Esophagus muscularis mucosa (tissue), 4 donors: ENCODE data around the gene KCTD1.

Experiments used
- EP300 ChIP-seq: sonication (generic); formaldehyde crosslinking; IDR thresholded peaks from one replicate; pipeline ENCODE4 v1.6.1; 2017; ENCODE audit warnings: antibody characterized with exemption
- POLR2A ChIP-seq: fragments of 450-650 bp; IDR thresholded peaks from one replicate; pipeline ENCODE4 v1.6.1; 2017; ENCODE audit warnings: antibody characterized with exemption, moderate library complexity, mild to moderate bottlenecking, low read depth
- POLR2AphosphoS5 ChIP-seq, 2 donors: sonication (generic); formaldehyde crosslinking; IDR thresholded peaks; one replicate each; pipeline ENCODE4 v1.6.1; 2017; ENCODE audit warnings: antibody characterized with exemption in 2 of 2
- TF ChIP-seq, protein P1 (sequence below), 3 experiments: fragments of 200-600 bp in 2 of 3; fragments of 450-650 bp in 1 of 3; sonication (generic) in 2 of 3; IDR thresholded peaks; one replicate each; pipeline ENCODE4 v1.5.1; 2017 to 2019; ENCODE audit warnings: antibody characterized with exemption in 3 of 3, mild to moderate bottlenecking in 2 of 3, moderate library complexity in 1 of 3

DNA sequence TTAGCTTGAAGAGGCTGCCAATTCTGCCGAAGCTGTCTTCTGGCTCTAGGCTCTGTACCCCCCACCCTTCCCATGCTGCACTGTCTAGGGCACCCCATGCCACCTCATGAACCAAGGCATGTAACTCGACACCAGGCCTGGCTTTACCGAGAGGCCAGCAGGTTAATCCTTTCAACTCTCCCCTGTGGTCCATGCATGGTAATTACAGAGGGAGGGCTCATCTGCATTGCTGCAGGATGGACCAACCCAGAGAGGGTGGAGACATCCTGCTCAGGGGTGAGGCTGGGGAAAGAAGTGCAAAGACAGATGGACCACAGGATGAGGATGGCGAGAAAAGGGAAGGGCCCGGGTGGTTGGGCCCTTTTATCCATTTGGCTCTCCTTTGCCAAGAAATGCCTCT, 65.8 kb downstream of the KCTD1 start:
- TF ChIP-seq, protein P1, sequence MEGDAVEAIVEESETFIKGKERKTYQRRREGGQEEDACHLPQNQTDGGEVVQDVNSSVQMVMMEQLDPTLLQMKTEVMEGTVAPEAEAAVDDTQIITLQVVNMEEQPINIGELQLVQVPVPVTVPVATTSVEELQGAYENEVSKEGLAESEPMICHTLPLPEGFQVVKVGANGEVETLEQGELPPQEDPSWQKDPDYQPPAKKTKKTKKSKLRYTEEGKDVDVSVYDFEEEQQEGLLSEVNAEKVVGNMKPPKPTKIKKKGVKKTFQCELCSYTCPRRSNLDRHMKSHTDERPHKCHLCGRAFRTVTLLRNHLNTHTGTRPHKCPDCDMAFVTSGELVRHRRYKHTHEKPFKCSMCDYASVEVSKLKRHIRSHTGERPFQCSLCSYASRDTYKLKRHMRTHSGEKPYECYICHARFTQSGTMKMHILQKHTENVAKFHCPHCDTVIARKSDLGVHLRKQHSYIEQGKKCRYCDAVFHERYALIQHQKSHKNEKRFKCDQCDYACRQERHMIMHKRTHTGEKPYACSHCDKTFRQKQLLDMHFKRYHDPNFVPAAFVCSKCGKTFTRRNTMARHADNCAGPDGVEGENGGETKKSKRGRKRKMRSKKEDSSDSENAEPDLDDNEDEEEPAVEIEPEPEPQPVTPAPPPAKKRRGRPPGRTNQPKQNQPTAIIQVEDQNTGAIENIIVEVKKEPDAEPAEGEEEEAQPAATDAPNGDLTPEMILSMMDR (IDR thresholded peaks at IDR 0.05): no peak
- no peak for TF ChIP-seq POLR2AphosphoS5 (IDR thresholded peaks at IDR 0.05)
- no peak for TF ChIP-seq POLR2A
- no peak for TF ChIP-seq EP300
